Measurements from ENCODE around the gene DDX39A.

- TF ChIP-seq SMC3 (IDR thresholded peaks at IDR 0.05; ENCODE audit: low read depth, low read length) (no peak), EP300 (IDR thresholded peaks at IDR 0.05; ENCODE audit: borderline replicate concordance in 1 of 2, low read depth in 1 of 2, low read length in 1 of 2) (no peak), CTCF (IDR thresholded peaks at IDR 0.05) (no peak), TEAD4 (IDR thresholded peaks at IDR 0.05; ENCODE audit: borderline replicate concordance, insufficient read depth) (no peak)
Observed at GRCh38 chr19:14406645-14407401, 12.3 kb downstream of the DDX39A start.
